B cell (primary cell): Measurements from ENCODE around the gene RTL5.

Experiments
- EZH2 ChIP-seq: IDR thresholded peaks from 2 replicates; pipeline ENCODE4 v1.6.1; 2012; ENCODE audit warnings: borderline replicate concordance, low read depth, mild to moderate bottlenecking, moderate library complexity, low read length; ENCODE audit not compliant: insufficient read depth, poor library complexity, severe bottlenecking
- TF ChIP-seq, protein P1 (sequence below): fragments of 200-600 bp; IDR thresholded peaks from one replicate; pipeline ENCODE4 v1.8.0; 2022; ENCODE audit warnings: antibody characterized with exemption, mild to moderate bottlenecking

GRCh38 chrX:72120837-72121236 is 10.9 kb downstream of the RTL5 start:
- TF ChIP-seq, protein P1, sequence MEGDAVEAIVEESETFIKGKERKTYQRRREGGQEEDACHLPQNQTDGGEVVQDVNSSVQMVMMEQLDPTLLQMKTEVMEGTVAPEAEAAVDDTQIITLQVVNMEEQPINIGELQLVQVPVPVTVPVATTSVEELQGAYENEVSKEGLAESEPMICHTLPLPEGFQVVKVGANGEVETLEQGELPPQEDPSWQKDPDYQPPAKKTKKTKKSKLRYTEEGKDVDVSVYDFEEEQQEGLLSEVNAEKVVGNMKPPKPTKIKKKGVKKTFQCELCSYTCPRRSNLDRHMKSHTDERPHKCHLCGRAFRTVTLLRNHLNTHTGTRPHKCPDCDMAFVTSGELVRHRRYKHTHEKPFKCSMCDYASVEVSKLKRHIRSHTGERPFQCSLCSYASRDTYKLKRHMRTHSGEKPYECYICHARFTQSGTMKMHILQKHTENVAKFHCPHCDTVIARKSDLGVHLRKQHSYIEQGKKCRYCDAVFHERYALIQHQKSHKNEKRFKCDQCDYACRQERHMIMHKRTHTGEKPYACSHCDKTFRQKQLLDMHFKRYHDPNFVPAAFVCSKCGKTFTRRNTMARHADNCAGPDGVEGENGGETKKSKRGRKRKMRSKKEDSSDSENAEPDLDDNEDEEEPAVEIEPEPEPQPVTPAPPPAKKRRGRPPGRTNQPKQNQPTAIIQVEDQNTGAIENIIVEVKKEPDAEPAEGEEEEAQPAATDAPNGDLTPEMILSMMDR = no peak
- TF ChIP-seq EZH2 = no peak
